ENCODE measurements around the gene SLC1A3.

SLC1A3 gene

GRCh38 chr5:36701085-36701698 is 94.8 kb downstream of the SLC1A3 start:
- DNase-seq (ENCODE audit: insufficient read length, low spot score) (no peak), FAIRE-seq (no peak)
- no peak for TF ChIP-seq CTCF (IDR thresholded peaks at IDR 0.05; ENCODE audit: insufficient read depth, missing control alignments)

- FAIRE-seq (no peak), DNase-seq (ENCODE audit: insufficient read length, low spot score) (no peak)
- no peak for TF ChIP-seq CTCF (IDR thresholded peaks at IDR 0.05; ENCODE audit: insufficient read depth, missing control alignments)
Measured at GRCh38 chr5:36703245-36703860, 96.9 kb downstream of the SLC1A3 start.

- no peak for FAIRE-seq
- TF ChIP-seq CTCF (IDR thresholded peaks at IDR 0.05; ENCODE audit: insufficient read depth, missing control alignments) = no peak
- no peak for DNase-seq (ENCODE audit: insufficient read length, low spot score)
Measured at GRCh38 chr5:36704131-36704530, 97.7 kb downstream of the SLC1A3 start.

- no peak for TF ChIP-seq CTCF (IDR thresholded peaks at IDR 0.05; ENCODE audit: insufficient read depth, missing control alignments)
- no peak for FAIRE-seq
- no peak for DNase-seq (ENCODE audit: insufficient read length, low spot score)
Measured at GRCh38 chr5:36705055-36705454, 98.6 kb downstream of the SLC1A3 start.

GRCh38 chr5:36706662-36707061 is 100.3 kb downstream of the SLC1A3 start:
- DNase-seq (ENCODE audit: insufficient read length, low spot score) = no peak
- no peak for TF ChIP-seq CTCF (IDR thresholded peaks at IDR 0.05; ENCODE audit: insufficient read depth, missing control alignments)
- no peak for FAIRE-seq

- no peak for FAIRE-seq
- no peak for TF ChIP-seq CTCF (IDR thresholded peaks at IDR 0.05; ENCODE audit: insufficient read depth, missing control alignments)
- no peak for DNase-seq (ENCODE audit: insufficient read length, low spot score)
Measured at GRCh38 chr5:36708996-36709395, 102.6 kb downstream of the SLC1A3 start.

- TF ChIP-seq CTCF (IDR thresholded peaks at IDR 0.05; ENCODE audit: insufficient read depth, missing control alignments) = no peak
- DNase-seq (ENCODE audit: insufficient read length, low spot score) = no peak
- FAIRE-seq = no peak
Measured at GRCh38 chr5:36710039-36710438, 103.6 kb downstream of the SLC1A3 start.
